ENCODE results near the gene CPT1C.

CPT1C gene

GRCh38 chr19:49763230-49763629, 72.3 kb downstream of the CPT1C start, which contains the start of gene TSKS:
TSS of gene TSKS (minus strand) at chr19:49763306. CDS start at chr19:49763247, 59 bp downstream.
- H3K27ac ChIP-seq, result no peak within 1 kb of the TSS

More at GRCh38 chr19:49763230-49763629, 72.3 kb downstream of the CPT1C start, which contains the start of gene TSKS:
- TF ChIP-seq CTCF (IDR thresholded peaks at IDR 0.05), result no peak
- no peak for TF ChIP-seq ZFX (IDR thresholded peaks at IDR 0.05; ENCODE audit: borderline replicate concordance)
